Nephron (organoid): ENCODE measurements around the gene NCCRP1.

Experiments used
- H3K27ac Mint-ChIP-seq, 3 experiments: 2 replicates each; pipeline ENCODE4 v1.8.0; 2020; ENCODE audit warnings: mixed read lengths in 3 of 3, mild to moderate bottlenecking in 2 of 3, moderate library complexity in 1 of 3
- H3K27me3 Mint-ChIP-seq: 2 replicates; pipeline ENCODE4 v1.8.0; 2021; ENCODE audit warnings: low read depth, mild to moderate bottlenecking, moderate library complexity, mixed read lengths
- H3K36me3 Mint-ChIP-seq: 2 replicates; pipeline ENCODE4 v1.8.0; 2020; ENCODE audit warnings: low read depth, mixed read lengths
- H3K4me1 Mint-ChIP-seq: 2 replicates; pipeline ENCODE4 v1.8.0; 2020; ENCODE audit warnings: mixed read lengths
- H3K4me3 Mint-ChIP-seq, 3 experiments: 2 replicates each; pipeline ENCODE4 v1.8.0; 2020; ENCODE audit warnings: mild to moderate bottlenecking in 3 of 3, mixed read lengths in 3 of 3, moderate library complexity in 2 of 3
- H3K9me3 Mint-ChIP-seq: 2 replicates; pipeline ENCODE4 v1.8.0; 2020; ENCODE audit warnings: mixed read lengths
- CTCF ChIP-seq, 3 experiments: fragments of 200-600 bp; sonication (generic); IDR thresholded peaks; one replicate each; pipeline ENCODE4 v1.5.0; 2021; ENCODE audit warnings: antibody characterized with exemption in 3 of 3; ENCODE audit not compliant: unreplicated experiment in 3 of 3

The NCCRP1 gene

GRCh38 chr19:39246951-39247669, 50.3 kb downstream of the NCCRP1 start:
- H3K4me3 Mint-ChIP-seq, result peak overlapping the region in 2 of 3 experiments; percentile 23 to 26
- H3K27me3 Mint-ChIP-seq, result peaks cover 63% of the 10 kb centered on the region
- H3K27ac Mint-ChIP-seq, result no peak overlapping the region
- no peaks in the 10 kb centered on the region for H3K36me3 Mint-ChIP-seq
- no peaks in the 10 kb centered on the region for H3K4me1 Mint-ChIP-seq
- no peak for TF ChIP-seq CTCF (IDR thresholded peaks at IDR 0.05; ENCODE audit: unreplicated experiment in 3 of 3)
- H3K9me3 Mint-ChIP-seq, result no peaks in the 10 kb centered on the region

DNA sequence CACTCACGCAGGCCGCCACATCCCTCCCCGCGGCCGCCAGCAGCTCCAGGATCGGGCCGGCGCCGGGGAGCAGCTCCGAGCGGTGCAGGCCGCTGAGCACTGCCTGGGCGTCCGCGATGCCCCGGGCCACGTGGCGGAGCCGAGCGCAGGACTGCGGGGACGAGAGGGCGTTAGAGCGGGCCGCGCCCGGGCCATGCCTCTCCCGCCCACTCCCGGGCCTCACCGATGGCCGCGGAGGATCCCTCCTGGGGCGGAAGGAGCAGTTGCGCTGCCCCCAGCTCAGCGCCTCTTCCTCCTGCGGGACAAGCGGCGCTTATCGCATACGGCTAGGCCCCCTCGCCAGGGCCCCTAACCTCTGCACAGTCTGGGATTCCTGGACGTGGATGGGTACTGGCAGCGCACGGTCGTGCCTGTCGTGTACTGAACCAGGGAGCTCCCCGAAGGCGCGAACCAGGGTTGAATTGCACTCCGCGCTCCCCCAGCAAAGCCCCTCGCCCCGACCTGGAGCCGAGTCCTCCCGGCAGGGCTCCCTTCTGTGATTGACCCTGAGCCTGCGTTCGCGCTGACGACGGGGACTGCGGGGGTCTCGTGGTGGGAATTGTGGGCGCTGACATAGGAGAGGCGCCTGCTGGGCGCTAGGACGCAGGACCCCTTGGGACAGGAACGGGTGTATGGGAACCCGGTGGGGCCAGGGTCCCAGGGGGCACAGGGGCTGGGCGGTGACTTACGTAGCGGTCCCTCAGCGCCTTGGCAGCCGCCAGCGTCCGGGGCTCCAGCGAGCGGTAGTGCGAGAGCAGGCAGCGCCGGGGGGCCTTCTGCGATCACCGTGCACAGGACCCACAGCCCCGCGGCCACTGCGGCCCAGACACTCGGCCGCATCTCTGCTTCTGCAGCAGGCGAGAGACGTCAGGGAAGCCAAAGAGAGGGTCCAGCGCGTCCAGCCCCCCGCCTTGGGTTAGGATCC, 51.2 kb downstream of the NCCRP1 start:
- Mint-ChIP-seq H3K9me3 (no peaks in the 10 kb centered on the region), H3K4me1 (no peaks in the 10 kb centered on the region), H3K36me3 (no peaks in the 10 kb centered on the region), H3K27ac (no peak overlapping the region), H3K4me3 (no peak overlapping the region), H3K27me3 (peaks cover 72% of the 10 kb centered on the region)
- no peak for TF ChIP-seq CTCF (IDR thresholded peaks at IDR 0.05; ENCODE audit: unreplicated experiment in 3 of 3)

GRCh38 chr19:39248806-39249205, 52.0 kb downstream of the NCCRP1 start, which contains the start of gene IFNL4:
Gene IFNL4, minus strand, starts transcription at chr19:39248856.
- no peaks in the 10 kb centered on the region for H3K36me3 Mint-ChIP-seq
- no peak within 1 kb of the TSS for H3K27ac Mint-ChIP-seq
- no peak for TF ChIP-seq CTCF (IDR thresholded peaks at IDR 0.05; ENCODE audit: unreplicated experiment in 3 of 3)
- peaks cover 74% of the 10 kb centered on the region for H3K27me3 Mint-ChIP-seq
- peak within 1 kb of the TSS; percentile 9 to 44 (median 30) for H3K4me3 Mint-ChIP-seq
- H3K9me3 Mint-ChIP-seq, result no peaks in the 10 kb centered on the region
- H3K4me1 Mint-ChIP-seq, result no peaks in the 10 kb centered on the region

GRCh38 chr19:39251081-39251480, 54.3 kb downstream of the NCCRP1 start:
- H3K27ac Mint-ChIP-seq, result no peak overlapping the region
- peaks cover 80% of the 10 kb centered on the region for H3K27me3 Mint-ChIP-seq
- no peaks in the 10 kb centered on the region for H3K36me3 Mint-ChIP-seq
- no peak overlapping the region for H3K4me3 Mint-ChIP-seq
- no peaks in the 10 kb centered on the region for H3K4me1 Mint-ChIP-seq
- TF ChIP-seq CTCF (IDR thresholded peaks at IDR 0.05; ENCODE audit: unreplicated experiment in 3 of 3), result no peak
- H3K9me3 Mint-ChIP-seq, result no peaks in the 10 kb centered on the region
